Spleen (tissue), 7 donors: ENCODE measurements around the gene EBLN2.

Source experiments
- CTCF ChIP-seq, 11 experiments: fragments of 200-600 bp in 7 of 11; fragments of 450-650 bp in 4 of 11; sonication (generic) in 4 of 11; IDR thresholded peaks in 8 of 11; conservative IDR thresholded peaks in 3 of 11; 1 replicate in 7 of 11; 2 replicates in 4 of 11; pipeline versions ENCODE4 v1.4.0 to v1.8.0; 2016 to 2021; ENCODE audit warnings: antibody characterized with exemption in 11 of 11, inconsistent platforms in 4 of 11, mild to moderate bottlenecking in 1 of 11
- POLR2A ChIP-seq, 3 donors: fragments of 450-650 bp; IDR thresholded peaks; one replicate each; pipeline ENCODE4 v1.5.1; 2017; ENCODE audit warnings: antibody characterized with exemption in 3 of 3, mild to moderate bottlenecking in 1 of 3
- POLR2AphosphoS5 ChIP-seq, 3 donors: sonication (generic); formaldehyde crosslinking; IDR thresholded peaks; one replicate each; pipeline ENCODE4 v1.5.1; 2017; ENCODE audit warnings: antibody characterized with exemption in 3 of 3
- donor health status: DM: no; HTN: no; CAD: no; lungs with moderate emphysema.
- donor health status: DM: no; HTN: no; CAD: no.
- donor health status: DM: no; HTN: no; CAD: no.

- TF ChIP-seq POLR2A (IDR thresholded peaks at IDR 0.05) (no peak), POLR2AphosphoS5 (IDR thresholded peaks at IDR 0.05) (no peak), CTCF (IDR thresholded peaks at IDR 0.05 in 8 of 11, conservative IDR thresholded peaks at IDR 0.05 in 3 of 11) (no peak)
Measured at GRCh38 chr3:73110530-73110929, 49.1 kb downstream of the EBLN2 start.
